SK-N-SH (cell line): ENCODE results near the gene CCNT1.
"Not testable (repeated sequence)": the region's sequence is repeated elsewhere in the genome, so short reads cannot be mapped to it uniquely, and the experiment has no call there.

Experiments
- CHD2 ChIP-seq: fragments of 150-350 bp; IDR thresholded peaks from 2 replicates; pipeline ENCODE4 v1.6.1; 2018; ENCODE audit warnings: low read length; ENCODE audit not compliant: partially characterized antibody
- FOXM1 ChIP-seq: IDR thresholded peaks from 2 replicates; pipeline ENCODE4 v1.4.0; 2012; ENCODE audit warnings: low read depth, mild to moderate bottlenecking
- REST ChIP-seq: IDR thresholded peaks from 2 replicates; pipeline ENCODE4 v1.6.1; 2012; ENCODE audit warnings: mild to moderate bottlenecking, low read depth, low read length, moderate library complexity
- TF ChIP-seq, protein P1 (sequence below): fragments of 200-600 bp; sonication (generic); IDR thresholded peaks from 2 replicates; pipeline ENCODE4 v1.6.1; 2017; ENCODE audit warnings: antibody characterized with exemption, mild to moderate bottlenecking, moderate library complexity
- TF ChIP-seq, protein P2 (sequence below): IDR thresholded peaks from 2 replicates; pipeline ENCODE4 v1.4.0; 2012; ENCODE audit warnings: low read depth, borderline replicate concordance

DNA sequence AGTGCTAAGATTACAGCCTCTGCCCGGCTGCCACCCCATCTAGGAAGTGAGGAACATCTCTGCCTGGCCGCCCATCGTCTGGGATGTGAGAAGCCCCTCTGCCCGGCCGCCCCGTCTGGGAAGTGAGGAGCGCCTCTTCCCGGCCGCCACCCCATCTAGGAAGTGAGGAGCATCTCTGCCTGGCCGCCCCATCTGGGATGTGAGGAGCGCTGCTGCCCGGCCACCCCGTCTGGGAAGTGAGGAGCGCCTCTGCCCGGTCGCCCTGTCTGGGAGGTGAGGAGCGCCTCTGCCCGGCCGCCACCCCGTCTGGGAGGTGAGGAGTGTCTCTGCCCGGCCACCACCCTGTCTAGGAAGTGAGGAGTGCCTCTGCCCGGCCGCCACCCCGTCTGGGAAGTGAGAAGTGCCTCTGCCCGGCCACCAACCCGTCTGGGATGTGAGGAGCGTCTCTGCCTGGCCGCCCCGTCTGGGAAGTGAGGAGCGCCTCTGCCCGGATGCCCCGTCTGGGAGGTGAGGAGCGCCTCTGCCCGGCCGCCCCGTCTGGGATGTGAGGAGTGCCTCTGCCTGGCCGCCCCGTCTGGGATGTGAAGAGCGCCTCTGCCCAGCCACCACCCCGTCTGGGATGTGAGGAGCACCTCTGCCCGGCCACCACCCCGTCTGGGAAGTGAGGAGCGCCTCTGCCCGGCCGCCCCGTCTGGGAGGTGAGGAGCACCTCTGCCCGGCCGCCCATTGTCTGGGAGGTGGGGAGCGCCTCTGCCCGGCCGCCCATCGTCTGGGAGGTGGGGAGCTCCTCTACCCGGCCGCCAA is 74.6 kb downstream of the CCNT1 start:
- TF ChIP-seq, protein P1, sequence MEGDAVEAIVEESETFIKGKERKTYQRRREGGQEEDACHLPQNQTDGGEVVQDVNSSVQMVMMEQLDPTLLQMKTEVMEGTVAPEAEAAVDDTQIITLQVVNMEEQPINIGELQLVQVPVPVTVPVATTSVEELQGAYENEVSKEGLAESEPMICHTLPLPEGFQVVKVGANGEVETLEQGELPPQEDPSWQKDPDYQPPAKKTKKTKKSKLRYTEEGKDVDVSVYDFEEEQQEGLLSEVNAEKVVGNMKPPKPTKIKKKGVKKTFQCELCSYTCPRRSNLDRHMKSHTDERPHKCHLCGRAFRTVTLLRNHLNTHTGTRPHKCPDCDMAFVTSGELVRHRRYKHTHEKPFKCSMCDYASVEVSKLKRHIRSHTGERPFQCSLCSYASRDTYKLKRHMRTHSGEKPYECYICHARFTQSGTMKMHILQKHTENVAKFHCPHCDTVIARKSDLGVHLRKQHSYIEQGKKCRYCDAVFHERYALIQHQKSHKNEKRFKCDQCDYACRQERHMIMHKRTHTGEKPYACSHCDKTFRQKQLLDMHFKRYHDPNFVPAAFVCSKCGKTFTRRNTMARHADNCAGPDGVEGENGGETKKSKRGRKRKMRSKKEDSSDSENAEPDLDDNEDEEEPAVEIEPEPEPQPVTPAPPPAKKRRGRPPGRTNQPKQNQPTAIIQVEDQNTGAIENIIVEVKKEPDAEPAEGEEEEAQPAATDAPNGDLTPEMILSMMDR: not testable (repeated sequence)
- TF ChIP-seq FOXM1, REST, CHD2: not testable (repeated sequence)
- TF ChIP-seq, protein P2, sequence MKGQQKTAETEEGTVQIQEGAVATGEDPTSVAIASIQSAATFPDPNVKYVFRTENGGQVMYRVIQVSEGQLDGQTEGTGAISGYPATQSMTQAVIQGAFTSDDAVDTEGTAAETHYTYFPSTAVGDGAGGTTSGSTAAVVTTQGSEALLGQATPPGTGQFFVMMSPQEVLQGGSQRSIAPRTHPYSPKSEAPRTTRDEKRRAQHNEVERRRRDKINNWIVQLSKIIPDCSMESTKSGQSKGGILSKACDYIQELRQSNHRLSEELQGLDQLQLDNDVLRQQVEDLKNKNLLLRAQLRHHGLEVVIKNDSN: not testable (repeated sequence)
